HG02885 (cell line): ENCODE results near the gene PROSER2.
"Not testable (repeated sequence)": the region's sequence is repeated elsewhere in the genome, so short reads cannot be mapped to it uniquely, and the experiment has no call there.

Source experiments
- ATAC-seq: cut with Tn5 transposase; IDR thresholded peaks from one replicate; pipeline ENCODE4 v1.9.1; 2021; ENCODE audit warnings: mild to moderate bottlenecking; ENCODE audit not compliant: unreplicated experiment, poor library complexity

Gene PROSER2

GRCh38 chr10:11830836-11831519, 7.8 kb downstream of the PROSER2 start:
- ATAC-seq, result no peak

GRCh38 chr10:11831520-11831951, 8.4 kb downstream of the PROSER2 start:
- no peak for ATAC-seq

- no peak for ATAC-seq
These were observed 8.9 kb downstream of the PROSER2 start for GRCh38 chr10:11832042-11832441.

- no peak for ATAC-seq
These were observed 11.9 kb downstream of the PROSER2 start for GRCh38 chr10:11835061-11835460.

GRCh38 chr10:11835704-11836103, 12.5 kb downstream of the PROSER2 start:
- ATAC-seq, result no peak

- ATAC-seq, result no peak
These were observed 14.4 kb downstream of the PROSER2 start for GRCh38 chr10:11837372-11838161.

GRCh38 chr10:11838298-11838852, 15.2 kb downstream of the PROSER2 start:
- no peak for ATAC-seq

- no peak for ATAC-seq
These were observed 18.2 kb downstream of the PROSER2 start for GRCh38 chr10:11841375-11841774.

- no peak for ATAC-seq
These were observed 19.3 kb downstream of the PROSER2 start for GRCh38 chr10:11842411-11842810.

GRCh38 chr10:11845113-11845512, 22.0 kb downstream of the PROSER2 start:
- ATAC-seq, result no peak

GRCh38 chr10:11846542-11846941, 23.4 kb downstream of the PROSER2 start:
- ATAC-seq, result no peak

GRCh38 chr10:11849277-11849676, 26.1 kb downstream of the PROSER2 start:
- no peak for ATAC-seq

GRCh38 chr10:11849911-11850310, 26.8 kb downstream of the PROSER2 start:
- no peak for ATAC-seq

- no peak for ATAC-seq
These were observed 28.8 kb downstream of the PROSER2 start for GRCh38 chr10:11851910-11852309.

- ATAC-seq, result not testable (repeated sequence)
These were observed 29.5 kb downstream of the PROSER2 start for GRCh38 chr10:11852637-11853036.

- ATAC-seq, result no peak
These were observed 30.3 kb downstream of the PROSER2 start for GRCh38 chr10:11853468-11853867.

GRCh38 chr10:11854301-11854700, 31.1 kb downstream of the PROSER2 start:
- no peak for ATAC-seq

- ATAC-seq, result no peak
These were observed 32.9 kb downstream of the PROSER2 start for GRCh38 chr10:11856089-11856488.

GRCh38 chr10:11856678-11857077, 33.5 kb downstream of the PROSER2 start:
- ATAC-seq, result no peak

- ATAC-seq, result no peak
These were observed 34.9 kb downstream of the PROSER2 start for GRCh38 chr10:11858093-11858492.

- ATAC-seq, result no peak
These were observed 38.2 kb downstream of the PROSER2 start for GRCh38 chr10:11861341-11861740.
